GM12878 (cell line): ENCODE results near the gene ABRACL. TPM values are rescaled to one million over a fixed set of nuclear protein-coding genes. Genes with fewer than 3 reads are reported as not detected.

Experiments used
- ATAC-seq: fragments of 200-7000 bp; cut with Tn5 transposase; 3 replicates; pipeline ENCODE4 v1.9.1; 2020; ENCODE audit warnings: mild to moderate bottlenecking, moderate library complexity
- BruUV-seq: library from RNA; stranded (reverse); fragments of 400-500 nt; replicated peaks from 2 replicates; lab custom pipeline; 2021; lab: Mats Ljungman, UMichigan
- CTCF ChIA-PET: fragments of 300-600 bp; sonication (Branson Sonifier 250); formaldehyde crosslinking; extraction: SDS; loops from one replicate; lab custom pipeline; 2021; ENCODE audit warnings: inconsistent platforms; lab: Yijun Ruan, JAX
- POLR2A ChIA-PET: fragments of 350-600 bp; formaldehyde crosslinking; extraction: SDS; loops from one replicate; lab custom pipeline; 2021; ENCODE audit warnings: inconsistent platforms; lab: Charles Lee
- RAD21 ChIA-PET: fragments of 300-600 bp; sonication (Branson Sonifier 250); formaldehyde crosslinking; loops from one replicate; lab custom pipeline; 2023; ENCODE audit warnings: antibody characterized with exemption; ENCODE audit not compliant: unreplicated experiment; lab: Charles Lee
- SMC1A ChIA-PET: fragments of 300-600 bp; sonication (Branson Sonifier 250); formaldehyde crosslinking; loops from one replicate; lab custom pipeline; 2023; ENCODE audit not compliant: unreplicated experiment, uncharacterized antibody; lab: Charles Lee
- DNase-seq: peaks from one replicate; pipeline ENCODE4 v3.0.0-alpha.2; 2011; ENCODE audit warnings: low read depth, low spot score
- FAIRE-seq: peaks from 3 replicates; lab custom pipeline; 2011; peaks lifted over from hg19 to GRCh38; lab: Jason Lieb, UNC
- H2AFZ ChIP-seq: 2 replicates; pipeline ENCODE4 v1.6.0; 2011; ENCODE audit warnings: low read depth, low read length, control low read depth; ENCODE audit not compliant: control insufficient read depth
- H3K27ac ChIP-seq: 2 replicates; pipeline ENCODE4 v1.5.1; 2011; ENCODE audit warnings: control low read depth; ENCODE audit not compliant: control insufficient read depth, insufficient read depth
- H3K27me3 ChIP-seq, 2 experiments: replicated peaks in 1 of 2; 2 replicates each; pipeline versions ENCODE4 v1.6.0 to v1.6.1; 2011; ENCODE audit warnings: low read length in 1 of 2; ENCODE audit not compliant: control insufficient read depth in 2 of 2, insufficient read depth in 2 of 2
- H3K36me3 ChIP-seq, 2 experiments: 2 replicates each; pipeline ENCODE4 v1.5.1; 2011; ENCODE audit warnings: low read length in 1 of 2; ENCODE audit not compliant: control insufficient read depth in 2 of 2, insufficient read depth in 2 of 2
- H3K4me1 ChIP-seq: 2 replicates; pipeline ENCODE4 v1.6.1; 2011; ENCODE audit warnings: mild to moderate bottlenecking, low read length, moderate library complexity, mixed read lengths; ENCODE audit not compliant: control insufficient read depth, insufficient read depth
- H3K4me2 ChIP-seq: 2 replicates; pipeline ENCODE4 v1.6.0; 2011; ENCODE audit warnings: control low read depth; ENCODE audit not compliant: control insufficient read depth, insufficient read depth
- H3K4me3 ChIP-seq: fragments of 200-600 bp; sonication (generic); 2 replicates; pipeline ENCODE4 v1.5.1; 2016
- H3K79me2 ChIP-seq: 2 replicates; pipeline ENCODE4 v1.6.0; 2011; ENCODE audit warnings: low read length; ENCODE audit not compliant: control insufficient read depth, insufficient read depth
- H3K9ac ChIP-seq: 2 replicates; pipeline ENCODE4 v1.8.0; 2011; ENCODE audit warnings: low read length, control low read depth, mixed read lengths; ENCODE audit not compliant: control insufficient read depth, insufficient read depth
- H3K9me3 ChIP-seq: replicated peaks from 3 replicates; pipeline ENCODE4 v1.5.1; 2011; ENCODE audit warnings: mild to moderate bottlenecking, low read length; ENCODE audit not compliant: control insufficient read depth, insufficient read depth
- H4K20me1 ChIP-seq: 2 replicates; pipeline ENCODE4 v1.6.0; 2011; ENCODE audit not compliant: control insufficient read depth, insufficient read depth
- BRCA1 ChIP-seq: IDR thresholded peaks from 2 replicates; pipeline ENCODE4 v1.6.1; 2011; ENCODE audit warnings: low read depth, low read length, improper control_type of control experiment
- CHD1 ChIP-seq: IDR thresholded peaks from 2 replicates; pipeline ENCODE4 v1.6.1; 2012; ENCODE audit warnings: low read depth, low read length, improper control_type of control experiment
- EZH2 ChIP-seq: IDR thresholded peaks from 2 replicates; pipeline ENCODE4 v1.6.1; 2012; ENCODE audit warnings: low read depth, mild to moderate bottlenecking, control low read depth, inconsistent platforms, low read length, borderline replicate concordance; ENCODE audit not compliant: control insufficient read depth
- FOXM1 ChIP-seq: IDR thresholded peaks from 2 replicates; pipeline ENCODE4 v1.6.1; 2012; ENCODE audit warnings: low read depth, mild to moderate bottlenecking, inconsistent platforms, low read length, moderate library complexity
- IKZF1 ChIP-seq: fragments of 450-650 bp; conservative IDR thresholded peaks from 2 replicates; pipeline ENCODE4 v1.6.1; 2017; ENCODE audit warnings: antibody characterized with exemption, mild to moderate bottlenecking
- MTA3 ChIP-seq: IDR thresholded peaks from 2 replicates; pipeline ENCODE4 v1.6.1; 2012; ENCODE audit warnings: low read length, inconsistent platforms, borderline replicate concordance
- POLR2AphosphoS2 ChIP-seq: IDR thresholded peaks from 2 replicates; pipeline ENCODE4 v1.6.1; 2011; ENCODE audit warnings: low read depth, mild to moderate bottlenecking, low read length, improper control_type of control experiment, moderate library complexity
- RB1 ChIP-seq: fragments of 450-650 bp; formaldehyde crosslinking; IDR thresholded peaks from 2 replicates; pipeline ENCODE4 v1.6.1; 2017; ENCODE audit warnings: mild to moderate bottlenecking, borderline replicate concordance
- RELA ChIP-seq: fragments of 450-650 bp; IDR thresholded peaks from 2 replicates; pipeline ENCODE4 v1.8.0; 2014; ENCODE audit warnings: borderline replicate concordance; ENCODE audit not compliant: partially characterized antibody
- SMAD5 ChIP-seq: IDR thresholded peaks from 2 replicates; pipeline ENCODE4 v1.6.1; 2016; ENCODE audit warnings: antibody characterized with exemption, low read depth
- SMC3 ChIP-seq: IDR thresholded peaks from 2 replicates; pipeline ENCODE4 v1.6.1; 2011; ENCODE audit warnings: low read length, improper control_type of control experiment, borderline replicate concordance
- SPI1 ChIP-seq: IDR thresholded peaks from 2 replicates; pipeline ENCODE4 v1.6.1; 2011; ENCODE audit warnings: low read depth, mild to moderate bottlenecking, low read length, moderate library complexity, borderline replicate concordance; ENCODE audit not compliant: insufficient read depth
- YY1 ChIP-seq: IDR thresholded peaks from 2 replicates; pipeline ENCODE4 v1.6.1; 2011; ENCODE audit warnings: low read depth, mild to moderate bottlenecking, low read length
- ZZZ3 ChIP-seq: IDR thresholded peaks from 2 replicates; pipeline ENCODE4 v1.6.1; 2011; ENCODE audit warnings: low read depth; ENCODE audit not compliant: control insufficient read depth, insufficient read length
- WGBS: methylation state at CpG from one replicate; pipeline ENCODE4 v1.1.6; 2016; ENCODE audit warnings: low lambda C conversion rate; ENCODE audit not compliant: insufficient replicate concordance, insufficient coverage; ENCODE audit errors: missing lambda C conversion rate; 5-methylcytosine and 5-hydroxymethylcytosine counted together
- in situ Hi-C: fragments of 300-500 bp; cut with MboI; formaldehyde crosslinking; loops from 9 replicates; pipeline ENCODE4 v1.14.3; 2018; ENCODE audit warnings: mixed read lengths
- intact Hi-C: fragments of 100-400 bp; cut with micrococcal nuclease; formaldehyde crosslinking; loops from one replicate; pipeline ENCODE4 v1.14.2; 2022; ENCODE audit not compliant: unreplicated experiment
- polyA plus RNA-seq, 11 experiments: library from polyadenylated mRNA; depleted of rRNA in 4 of 11; unstranded in 6 of 11; stranded (reverse) in 5 of 11; fragments of >200 nt; fragmentation: Nextera tagmentation in 4 of 11; fragmentation: Illumina TruSeq in 1 of 11; extraction: Ambion mirVana in 4 of 11; extraction: Trizol in 1 of 11; gene quantifications; 1 replicate in 1 of 11; 2 replicates in 10 of 11; pipeline versions ENCODE4 v1.2.1 to v1.2.3, GENCODE V29; 2011 to 2016; ENCODE audit warnings: inconsistent platforms in 2 of 11, missing spikeins in 2 of 11, low read depth in 1 of 11
- total RNA-seq, 4 experiments: library from RNA; depleted of rRNA in 3 of 4; stranded (reverse); fragments of >200 nt in 3 of 4; fragmentation: Illumina TruSeq in 1 of 4; extraction: Trizol in 1 of 4; gene quantifications; 2 replicates each; pipeline versions ENCODE4 v1.2.1 to v1.2.3, GENCODE V29; 2013 to 2021
- TF ChIP-seq, protein P1 (sequence below): fragments of 450-650 bp; IDR thresholded peaks from 2 replicates; pipeline ENCODE4 v1.6.1; 2017; ENCODE audit warnings: mild to moderate bottlenecking
- TF ChIP-seq, protein P2 (sequence below): IDR thresholded peaks from 2 replicates; pipeline ENCODE4 v1.6.1; 2012; ENCODE audit warnings: low read depth, low read length, improper control_type of control experiment
- TF ChIP-seq, protein P3 (sequence below): fragments of 450-650 bp; formaldehyde crosslinking; IDR thresholded peaks from 2 replicates; pipeline ENCODE4 v1.4.0; 2020; ENCODE audit warnings: mild to moderate bottlenecking, moderate library complexity
- TF ChIP-seq, protein P4 (sequence below): fragments of 450-650 bp; IDR thresholded peaks from 2 replicates; pipeline ENCODE4 v1.6.1; 2014; ENCODE audit warnings: mild to moderate bottlenecking

Gene ABRACL
- total and polyA plus RNA-seq, 10 of the 15 experiments (the other 5 are each of a cell fraction or from before 2014, with no cell fraction given): 111 to 647 (median 192) TPM

DNA sequence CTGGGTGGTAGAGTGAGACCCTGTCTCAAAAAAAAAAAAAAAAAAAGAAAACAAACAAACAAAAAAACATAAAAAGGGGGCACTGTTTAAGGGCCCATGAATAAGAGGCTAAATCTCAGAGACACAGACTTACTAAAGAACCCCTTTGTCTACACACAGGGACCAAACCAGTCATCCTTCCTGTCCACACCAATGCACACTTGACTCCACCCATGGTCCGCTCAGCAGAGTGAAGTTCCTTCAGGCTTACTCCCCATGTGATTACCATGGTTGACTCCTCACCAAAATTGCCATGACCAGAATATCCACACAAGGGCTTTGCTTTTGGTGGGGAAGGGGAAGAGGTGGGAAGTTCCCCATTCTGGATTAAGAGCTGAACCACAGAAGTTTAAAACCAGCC lies 21.1 kb upstream of the ABRACL start:
- Histone ChIP-seq H4K20me1 (no peaks in the 10 kb centered on the region), H2AFZ (no peak overlapping the region), H3K4me2 (no peak overlapping the region), H3K36me3 (no peaks in the 10 kb centered on the region), H3K27me3 (no peaks in the 10 kb centered on the region), H3K9ac (no peak overlapping the region), H3K4me3 (no peak overlapping the region), H3K4me1 (no peaks in the 10 kb centered on the region), H3K9me3 (no peaks in the 10 kb centered on the region), H3K27ac (no peak overlapping the region), H3K79me2 (no peaks in the 10 kb centered on the region)
- 53% methylated on average over 1 of the region's 1 CpG for WGBS
- CTCF ChIA-PET: no interaction called here
- FAIRE-seq (no peak), DNase-seq (no peak), ATAC-seq (no peak)
- POLR2A ChIA-PET: interaction anchor here (0.7 kb wide), 1 partner anchor 20 kb away, joined by 3 read pairs; the partner anchor contains the start of gene REPS1
- in situ Hi-C loops (no loop called here), intact Hi-C loops (no loop called here)
- SMC1A ChIA-PET: no interaction called here
- RAD21 ChIA-PET: no interaction called here
- TF ChIP-seq SMAD5: no peak
- TF ChIP-seq POLR2AphosphoS2: no peak
- no peak for TF ChIP-seq EZH2
- TF ChIP-seq YY1: no peak
- TF ChIP-seq CHD1: no peak
- TF ChIP-seq ZZZ3: no peak
- TF ChIP-seq RB1: no peak
- TF ChIP-seq, protein P1, sequence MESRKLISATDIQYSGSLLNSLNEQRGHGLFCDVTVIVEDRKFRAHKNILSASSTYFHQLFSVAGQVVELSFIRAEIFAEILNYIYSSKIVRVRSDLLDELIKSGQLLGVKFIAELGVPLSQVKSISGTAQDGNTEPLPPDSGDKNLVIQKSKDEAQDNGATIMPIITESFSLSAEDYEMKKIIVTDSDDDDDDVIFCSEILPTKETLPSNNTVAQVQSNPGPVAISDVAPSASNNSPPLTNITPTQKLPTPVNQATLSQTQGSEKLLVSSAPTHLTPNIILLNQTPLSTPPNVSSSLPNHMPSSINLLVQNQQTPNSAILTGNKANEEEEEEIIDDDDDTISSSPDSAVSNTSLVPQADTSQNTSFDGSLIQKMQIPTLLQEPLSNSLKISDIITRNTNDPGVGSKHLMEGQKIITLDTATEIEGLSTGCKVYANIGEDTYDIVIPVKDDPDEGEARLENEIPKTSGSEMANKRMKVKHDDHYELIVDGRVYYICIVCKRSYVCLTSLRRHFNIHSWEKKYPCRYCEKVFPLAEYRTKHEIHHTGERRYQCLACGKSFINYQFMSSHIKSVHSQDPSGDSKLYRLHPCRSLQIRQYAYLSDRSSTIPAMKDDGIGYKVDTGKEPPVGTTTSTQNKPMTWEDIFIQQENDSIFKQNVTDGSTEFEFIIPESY: no peak
- no peak for TF ChIP-seq IKZF1
- TF ChIP-seq, protein P2, sequence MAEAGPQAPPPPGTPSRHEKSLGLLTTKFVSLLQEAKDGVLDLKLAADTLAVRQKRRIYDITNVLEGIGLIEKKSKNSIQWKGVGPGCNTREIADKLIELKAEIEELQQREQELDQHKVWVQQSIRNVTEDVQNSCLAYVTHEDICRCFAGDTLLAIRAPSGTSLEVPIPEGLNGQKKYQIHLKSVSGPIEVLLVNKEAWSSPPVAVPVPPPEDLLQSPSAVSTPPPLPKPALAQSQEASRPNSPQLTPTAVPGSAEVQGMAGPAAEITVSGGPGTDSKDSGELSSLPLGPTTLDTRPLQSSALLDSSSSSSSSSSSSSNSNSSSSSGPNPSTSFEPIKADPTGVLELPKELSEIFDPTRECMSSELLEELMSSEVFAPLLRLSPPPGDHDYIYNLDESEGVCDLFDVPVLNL: no peak
- TF ChIP-seq, protein P3, sequence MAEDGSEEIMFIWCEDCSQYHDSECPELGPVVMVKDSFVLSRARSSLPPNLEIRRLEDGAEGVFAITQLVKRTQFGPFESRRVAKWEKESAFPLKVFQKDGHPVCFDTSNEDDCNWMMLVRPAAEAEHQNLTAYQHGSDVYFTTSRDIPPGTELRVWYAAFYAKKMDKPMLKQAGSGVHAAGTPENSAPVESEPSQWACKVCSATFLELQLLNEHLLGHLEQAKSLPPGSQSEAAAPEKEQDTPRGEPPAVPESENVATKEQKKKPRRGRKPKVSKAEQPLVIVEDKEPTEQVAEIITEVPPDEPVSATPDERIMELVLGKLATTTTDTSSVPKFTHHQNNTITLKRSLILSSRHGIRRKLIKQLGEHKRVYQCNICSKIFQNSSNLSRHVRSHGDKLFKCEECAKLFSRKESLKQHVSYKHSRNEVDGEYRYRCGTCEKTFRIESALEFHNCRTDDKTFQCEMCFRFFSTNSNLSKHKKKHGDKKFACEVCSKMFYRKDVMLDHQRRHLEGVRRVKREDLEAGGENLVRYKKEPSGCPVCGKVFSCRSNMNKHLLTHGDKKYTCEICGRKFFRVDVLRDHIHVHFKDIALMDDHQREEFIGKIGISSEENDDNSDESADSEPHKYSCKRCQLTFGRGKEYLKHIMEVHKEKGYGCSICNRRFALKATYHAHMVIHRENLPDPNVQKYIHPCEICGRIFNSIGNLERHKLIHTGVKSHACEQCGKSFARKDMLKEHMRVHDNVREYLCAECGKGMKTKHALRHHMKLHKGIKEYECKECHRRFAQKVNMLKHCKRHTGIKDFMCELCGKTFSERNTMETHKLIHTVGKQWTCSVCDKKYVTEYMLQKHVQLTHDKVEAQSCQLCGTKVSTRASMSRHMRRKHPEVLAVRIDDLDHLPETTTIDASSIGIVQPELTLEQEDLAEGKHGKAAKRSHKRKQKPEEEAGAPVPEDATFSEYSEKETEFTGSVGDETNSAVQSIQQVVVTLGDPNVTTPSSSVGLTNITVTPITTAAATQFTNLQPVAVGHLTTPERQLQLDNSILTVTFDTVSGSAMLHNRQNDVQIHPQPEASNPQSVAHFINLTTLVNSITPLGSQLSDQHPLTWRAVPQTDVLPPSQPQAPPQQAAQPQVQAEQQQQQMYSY: no peak
- TF ChIP-seq MTA3: no peak
- no peak for TF ChIP-seq RELA
- no peak for TF ChIP-seq SMC3
- no peak for TF ChIP-seq BRCA1
- TF ChIP-seq, protein P4, sequence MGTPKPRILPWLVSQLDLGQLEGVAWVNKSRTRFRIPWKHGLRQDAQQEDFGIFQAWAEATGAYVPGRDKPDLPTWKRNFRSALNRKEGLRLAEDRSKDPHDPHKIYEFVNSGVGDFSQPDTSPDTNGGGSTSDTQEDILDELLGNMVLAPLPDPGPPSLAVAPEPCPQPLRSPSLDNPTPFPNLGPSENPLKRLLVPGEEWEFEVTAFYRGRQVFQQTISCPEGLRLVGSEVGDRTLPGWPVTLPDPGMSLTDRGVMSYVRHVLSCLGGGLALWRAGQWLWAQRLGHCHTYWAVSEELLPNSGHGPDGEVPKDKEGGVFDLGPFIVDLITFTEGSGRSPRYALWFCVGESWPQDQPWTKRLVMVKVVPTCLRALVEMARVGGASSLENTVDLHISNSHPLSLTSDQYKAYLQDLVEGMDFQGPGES: no peak
- TF ChIP-seq FOXM1: no peak
- no peak for TF ChIP-seq SPI1
- BruUV-seq: no TSS peak
